CD4-positive, alpha-beta T cell treated with Interleukin-15 for 1 hour (primary cell): Measurements from ENCODE around the gene NRDE2.

Experiments used
- DNase-seq: peaks from one replicate; pipeline ENCODE4 v3.0.0-alpha.2; 2020

NRDE2 gene

GRCh38 chr14:90294872-90295271 lies 36.9 kb downstream of the NRDE2 start:
- no peak for DNase-seq

GRCh38 chr14:90293766-90294730 lies 37.7 kb downstream of the NRDE2 start:
- no peak for DNase-seq

GRCh38 chr14:90291699-90292098 lies 40.0 kb downstream of the NRDE2 start:
- DNase-seq = no peak

DNA sequence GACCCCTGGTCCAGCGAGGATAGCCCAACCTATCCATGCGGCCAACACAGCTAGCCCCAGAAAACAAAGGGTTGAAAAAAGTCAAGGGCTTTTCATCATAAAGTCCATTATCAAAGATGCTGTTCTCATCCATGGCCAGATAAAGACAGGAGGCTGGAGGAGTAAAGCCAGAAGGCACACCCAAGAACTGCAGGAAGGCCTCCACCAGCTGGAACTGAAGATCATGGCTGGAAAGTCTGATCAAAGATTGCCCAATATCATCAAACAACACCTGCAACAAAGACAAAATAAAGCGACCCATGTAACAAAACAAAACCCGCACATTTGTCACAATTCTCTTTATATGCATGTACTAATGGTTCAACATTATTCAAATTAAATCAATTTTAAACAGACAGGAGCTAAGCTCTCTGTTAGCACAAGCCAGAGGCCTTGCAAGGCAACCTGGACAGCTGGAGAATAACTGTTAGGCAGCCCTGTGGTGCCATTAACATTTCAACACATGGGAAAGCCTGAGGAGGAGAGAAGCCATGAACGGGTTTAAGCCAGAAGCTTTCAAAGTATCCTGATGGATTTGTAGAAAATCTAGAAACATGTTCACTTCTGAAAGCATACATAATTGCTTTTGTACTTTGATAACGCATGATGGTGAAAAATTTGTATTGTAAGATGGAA lies 41.3 kb downstream of the NRDE2 start:
- DNase-seq = no peak

GRCh38 chr14:90288651-90289355 lies 42.9 kb downstream of the NRDE2 start:
- no peak for DNase-seq

- no peak for DNase-seq
Measured at GRCh38 chr14:90287791-90288190, 44.0 kb downstream of the NRDE2 start.

- DNase-seq = no peak
Measured at GRCh38 chr14:90281756-90282155, 50.0 kb downstream of the NRDE2 start.

DNA sequence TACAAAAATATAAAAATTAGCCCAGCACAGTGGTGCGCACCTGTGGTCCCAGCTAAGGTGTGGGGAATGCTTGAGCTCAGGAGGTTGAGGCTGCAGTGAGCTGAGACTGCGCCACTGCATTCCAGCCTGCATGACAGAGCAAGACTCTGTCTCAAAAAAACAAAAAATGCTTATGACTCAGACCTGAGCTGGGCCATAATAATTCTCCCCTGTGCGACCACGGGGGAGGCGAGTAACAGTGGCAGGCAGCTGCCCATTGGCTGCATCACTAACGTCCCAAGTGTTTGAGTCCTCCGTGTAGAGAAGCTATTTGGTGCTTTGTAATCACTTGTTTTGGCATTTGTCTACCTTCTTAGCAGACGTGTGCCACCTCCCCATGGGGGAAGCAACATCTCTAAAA lies 50.5 kb downstream of the NRDE2 start:
- no peak for DNase-seq

GRCh38 chr14:90280096-90280495 lies 51.6 kb downstream of the NRDE2 start:
- no peak for DNase-seq

DNA sequence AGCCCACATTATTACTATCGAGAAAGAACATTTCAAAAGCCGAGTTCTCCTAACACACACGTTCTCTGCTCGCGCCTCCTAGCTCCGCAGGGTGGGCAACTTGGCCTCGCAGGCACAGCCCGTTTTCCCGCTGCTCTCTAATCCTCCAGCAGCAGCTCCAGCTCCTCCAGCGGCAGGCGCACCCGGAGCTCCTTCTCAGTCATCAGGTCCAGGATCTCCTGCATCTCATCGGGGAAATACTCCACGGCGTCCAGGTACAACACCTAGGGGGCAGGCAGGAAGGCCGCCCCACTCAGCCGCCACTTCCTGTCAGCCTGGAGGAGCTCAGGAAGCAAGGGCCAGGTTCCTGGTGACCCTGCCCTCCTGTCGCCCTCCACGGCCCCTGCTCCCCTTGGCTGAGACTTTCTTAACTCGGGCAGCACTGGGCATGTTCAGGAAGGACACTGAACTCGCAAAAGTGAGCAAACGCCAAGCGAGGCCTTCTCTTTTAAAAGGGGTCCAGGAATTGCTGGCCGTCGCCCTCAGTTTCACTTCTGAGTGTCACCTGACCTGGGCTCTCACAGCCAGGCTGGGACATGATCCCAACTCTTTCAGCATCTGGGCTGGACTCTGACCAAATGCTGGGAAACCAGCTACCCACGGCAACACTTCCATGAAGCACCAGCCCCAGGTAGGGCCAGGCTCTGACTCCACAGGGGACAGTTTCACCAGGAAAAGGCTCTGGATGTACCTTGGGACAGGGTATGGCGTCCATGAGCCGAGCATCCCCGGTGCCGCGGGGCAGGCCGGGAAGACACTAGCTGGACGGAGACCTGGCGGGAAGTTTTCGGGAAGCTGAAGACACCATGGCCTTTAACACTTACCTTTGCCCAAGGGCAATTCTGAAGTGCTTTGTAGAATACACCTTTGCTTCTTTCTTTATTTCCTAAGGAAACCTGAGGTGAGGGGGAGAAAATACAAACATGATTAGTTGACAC lies 53.3 kb downstream of the NRDE2 start:
- DNase-seq = no peak

GRCh38 chr14:90277581-90278198 lies 54.1 kb downstream of the NRDE2 start:
- DNase-seq = no peak

- DNase-seq = no peak
Measured at GRCh38 chr14:90276646-90277367, 54.9 kb downstream of the NRDE2 start.

- DNase-seq = no peak
Measured at GRCh38 chr14:90275820-90276219, 55.9 kb downstream of the NRDE2 start.

DNA sequence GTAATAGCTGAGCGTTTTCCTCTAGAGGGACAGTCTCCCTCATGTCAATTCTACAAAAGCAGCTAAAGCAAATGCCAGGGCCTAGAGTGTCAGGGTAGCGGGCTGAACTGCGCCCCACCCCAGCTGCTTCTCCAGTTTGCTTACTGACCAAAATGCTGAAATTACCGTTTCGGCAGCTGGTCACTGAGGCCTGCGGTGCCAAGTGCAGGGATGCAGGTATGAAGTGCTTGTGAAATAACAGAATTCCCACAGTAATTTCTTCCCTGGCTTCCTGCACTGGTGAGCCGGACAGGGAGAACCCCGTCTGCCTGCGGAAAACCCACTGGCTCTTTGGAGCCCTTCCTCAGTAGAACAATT lies 56.3 kb downstream of the NRDE2 start:
- DNase-seq = no peak

- DNase-seq = no peak
Measured at GRCh38 chr14:90274808-90275457, 56.8 kb downstream of the NRDE2 start.

DNA sequence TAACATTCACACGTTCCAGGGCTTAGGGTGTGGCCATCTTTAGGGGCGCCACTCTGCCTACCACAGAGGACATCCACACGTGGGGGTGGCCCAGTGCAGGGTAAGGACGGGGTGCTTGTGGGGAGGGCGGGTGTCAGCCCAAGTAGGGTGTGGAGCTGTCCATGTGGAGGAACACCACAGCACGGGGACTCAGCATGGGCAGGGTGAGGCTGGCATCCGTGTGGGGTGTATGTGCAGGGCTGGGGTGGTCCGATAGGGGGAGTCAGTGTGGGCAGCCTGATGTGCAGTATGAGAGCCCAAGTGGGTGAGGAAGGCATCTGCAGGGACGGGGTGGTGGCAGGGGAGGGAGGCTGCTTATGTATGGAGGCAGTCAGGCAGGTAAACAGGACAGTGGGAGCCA lies 57.7 kb downstream of the NRDE2 start:
- DNase-seq = no peak

GRCh38 chr14:90273532-90273931 lies 58.2 kb downstream of the NRDE2 start:
- no peak for DNase-seq

DNA sequence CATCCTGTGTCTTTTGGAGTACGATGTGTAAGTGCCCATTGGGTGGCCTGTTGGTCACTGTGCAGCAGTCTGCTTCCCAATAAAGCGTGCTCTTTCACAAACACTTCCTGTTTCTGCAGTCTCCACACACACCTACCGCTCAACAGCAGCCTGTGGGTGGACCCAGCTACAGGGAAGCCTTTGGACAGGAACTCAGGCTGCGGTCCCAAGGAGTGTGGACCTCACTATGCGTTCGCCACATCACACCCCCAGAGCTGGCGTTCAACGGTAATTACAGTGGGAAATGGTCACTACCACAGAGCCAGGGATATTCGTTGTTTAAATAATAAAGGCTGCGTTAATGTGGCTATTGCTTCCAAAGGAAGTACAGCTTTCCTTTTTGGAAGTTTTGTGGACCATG lies 59.2 kb downstream of the NRDE2 start:
- no peak for DNase-seq

GRCh38 chr14:90268420-90268819 lies 63.3 kb downstream of the NRDE2 start:
- DNase-seq = no peak

GRCh38 chr14:90266441-90267154 lies 65.1 kb downstream of the NRDE2 start:
- no peak for DNase-seq
